Stimulated activated CD4-positive, alpha-beta T cell treated with anti-CD3 and anti-CD28 coated beads, Interleukin-12 subunit alpha, Interleukin-12 subunit beta, amount 100 ng/mL, for 48 hours (primary cell): Measurements from ENCODE around the gene ATP5F1D.

Source experiments
- DNase-seq, 3 donors: peaks; one replicate each; pipeline ENCODE4 v3.0.0-alpha.2; 2020; ENCODE audit warnings: low read depth in 2 of 3, low spot score in 1 of 3

The ATP5F1D gene

DNA sequence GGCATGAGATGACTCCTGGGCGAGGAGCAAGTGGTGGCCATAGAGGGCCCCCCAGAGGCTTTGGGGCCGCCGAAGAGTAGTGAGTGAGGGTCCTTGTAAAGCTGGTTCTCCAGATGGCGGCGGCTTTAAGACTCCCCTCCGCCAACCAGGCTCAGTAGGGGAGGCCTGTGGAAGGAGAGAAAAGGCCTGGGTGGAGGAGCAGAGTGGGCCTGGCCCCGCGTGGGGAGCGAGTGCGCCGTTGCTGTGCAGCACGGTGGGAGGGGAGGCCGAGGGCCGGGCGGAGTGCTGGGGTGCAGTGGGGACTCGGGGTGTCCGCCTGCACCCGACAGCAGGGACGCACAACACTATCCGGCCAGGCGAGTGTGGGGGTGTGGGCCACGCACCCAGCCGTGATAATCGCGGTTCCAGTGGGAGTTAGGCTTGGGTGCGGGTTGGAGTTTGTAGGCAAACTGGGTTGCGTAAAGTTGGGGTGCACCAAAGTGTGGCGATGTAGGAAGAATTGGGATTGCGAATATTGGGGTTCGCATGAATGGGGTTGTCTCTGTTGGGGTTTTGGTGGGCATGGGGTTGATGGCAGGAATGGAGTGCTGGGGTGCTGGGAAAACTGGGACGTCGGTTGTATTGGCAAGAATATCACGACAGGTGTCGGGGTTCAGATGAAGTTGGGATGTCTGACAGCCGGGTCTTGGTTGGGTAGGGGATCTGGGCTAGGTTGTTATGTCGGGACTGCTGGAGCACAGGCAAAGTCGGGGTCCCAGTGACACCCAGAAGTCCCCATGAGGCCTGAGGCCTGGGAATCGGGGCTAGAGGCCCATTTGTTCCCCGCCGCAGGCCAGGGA, 26.9 kb downstream of the ATP5F1D start:
- no peak for DNase-seq

DNA sequence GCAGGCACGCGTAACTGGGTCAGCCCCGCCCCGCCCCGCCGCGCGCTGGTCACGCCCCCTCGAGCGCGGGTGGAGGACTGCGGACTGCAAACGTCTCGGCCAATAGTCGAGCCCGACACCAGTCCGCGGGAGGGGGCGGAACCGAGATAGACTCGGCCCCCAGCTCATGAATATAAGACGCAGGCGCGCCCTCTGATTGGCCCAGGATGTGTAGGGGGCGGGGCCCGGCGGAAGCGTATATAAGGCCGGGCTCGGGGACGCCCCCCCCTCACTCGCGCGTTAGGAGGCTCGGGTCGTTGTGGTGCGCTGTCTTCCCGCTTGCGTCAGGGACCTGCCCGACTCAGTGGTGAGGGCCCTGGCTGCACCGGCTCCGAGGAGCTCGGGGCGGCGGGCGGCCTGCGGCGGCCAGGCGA, 27.5 kb downstream of the ATP5F1D start, which contains the start of gene CIRBP:
CIRBP (plus strand) TSS at position 268 of the 413 bp plus-strand sequence. CDS start 1,602 bp downstream, outside the sequence.
- peak; percentile 99 for DNase-seq

DNA sequence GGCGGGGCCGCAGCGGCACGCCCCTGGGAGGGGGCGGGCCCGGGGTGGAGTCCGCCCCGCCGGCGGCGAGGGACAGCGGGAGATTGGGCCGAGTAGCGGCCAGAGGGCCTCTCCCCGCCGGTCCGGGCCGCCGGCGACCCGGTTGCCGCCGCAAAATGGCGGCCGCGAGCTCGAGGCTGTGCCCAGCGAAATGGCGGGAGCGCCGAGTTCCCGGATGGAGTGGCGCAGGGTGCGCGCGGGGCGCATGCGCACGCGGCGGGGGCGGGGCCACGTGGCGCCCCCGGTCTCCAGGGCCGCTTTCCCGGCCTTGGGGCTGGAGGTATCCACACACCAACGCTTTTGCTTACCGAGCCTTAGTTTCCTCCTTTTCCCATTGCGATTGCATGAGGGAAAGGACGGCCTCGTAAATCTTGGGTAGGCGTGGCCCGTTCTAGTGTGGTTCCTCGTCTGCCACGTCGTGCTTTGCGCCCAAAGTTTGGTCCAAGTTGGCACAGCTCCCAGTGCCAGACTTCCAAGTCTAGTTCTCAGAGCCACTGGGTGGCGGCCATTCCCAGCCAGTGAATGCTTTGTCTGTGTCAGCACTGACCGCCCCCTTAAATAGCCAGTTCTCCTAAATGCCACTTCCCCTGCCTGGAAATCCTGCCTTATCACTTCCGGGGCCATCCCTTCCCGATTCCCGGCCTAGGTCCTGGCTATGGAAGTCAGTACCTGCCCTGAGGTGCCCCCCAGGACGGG, 28.1 kb downstream of the ATP5F1D start:
- peak in 2 of 3 donors; percentile 77 to 81 for DNase-seq

DNA sequence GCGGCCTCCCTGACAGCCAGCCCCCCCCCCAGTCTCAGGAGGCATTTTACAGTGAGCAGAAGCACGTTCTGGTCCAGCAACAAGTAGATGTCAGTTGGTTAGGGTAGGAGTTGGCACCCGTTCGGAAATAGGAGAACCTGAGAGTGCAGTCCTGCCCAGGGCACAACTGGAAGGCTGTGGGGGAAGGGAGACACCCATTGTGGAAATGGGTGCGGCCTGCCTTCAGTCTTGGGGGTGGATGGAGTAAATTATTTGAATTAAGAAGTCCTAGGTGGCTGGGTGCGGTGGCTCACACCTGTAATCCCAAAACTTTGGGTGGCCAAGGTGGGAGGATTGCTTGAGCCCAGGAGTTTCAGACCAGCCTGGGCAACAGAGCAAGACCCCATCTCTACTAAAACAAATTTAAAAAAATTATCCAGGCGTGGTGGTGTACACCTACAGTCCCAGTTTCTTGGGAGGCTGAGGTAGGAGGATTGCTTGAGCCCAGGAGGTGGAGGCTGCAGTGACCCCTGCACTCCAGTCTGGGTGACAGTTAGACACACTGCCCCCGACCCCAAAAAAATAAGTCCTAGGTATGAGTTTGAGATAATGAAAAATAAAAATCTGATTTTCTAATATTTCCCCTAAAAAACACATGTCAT, 28.8 kb downstream of the ATP5F1D start:
- no peak for DNase-seq

DNA sequence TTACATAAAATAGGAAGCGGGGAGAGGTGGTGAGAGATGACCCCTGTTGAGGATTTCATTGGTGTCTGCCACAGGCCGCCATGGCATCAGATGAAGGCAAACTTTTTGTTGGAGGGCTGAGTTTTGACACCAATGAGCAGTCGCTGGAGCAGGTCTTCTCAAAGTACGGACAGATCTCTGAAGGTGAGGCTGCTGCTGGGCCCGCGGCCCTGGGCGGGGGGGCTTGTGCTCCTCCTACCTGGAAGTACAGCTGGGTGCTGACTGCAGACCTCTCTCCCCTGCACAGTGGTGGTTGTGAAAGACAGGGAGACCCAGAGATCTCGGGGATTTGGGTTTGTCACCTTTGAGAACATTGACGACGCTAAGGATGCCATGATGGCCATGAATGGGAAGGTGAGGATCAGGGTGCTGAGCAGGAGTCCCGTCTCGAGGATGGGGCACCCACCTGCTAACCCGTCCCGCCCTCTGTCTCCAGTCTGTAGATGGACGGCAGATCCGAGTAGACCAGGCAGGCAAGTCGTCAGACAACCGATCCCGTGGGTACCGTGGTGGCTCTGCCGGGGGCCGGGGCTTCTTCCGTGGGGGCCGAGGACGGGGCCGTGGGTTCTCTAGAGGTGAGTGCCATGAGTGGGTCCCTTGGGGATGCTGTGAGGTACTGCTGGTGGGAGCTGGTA, 29.4 kb downstream of the ATP5F1D start:
- DNase-seq = no peak

DNA sequence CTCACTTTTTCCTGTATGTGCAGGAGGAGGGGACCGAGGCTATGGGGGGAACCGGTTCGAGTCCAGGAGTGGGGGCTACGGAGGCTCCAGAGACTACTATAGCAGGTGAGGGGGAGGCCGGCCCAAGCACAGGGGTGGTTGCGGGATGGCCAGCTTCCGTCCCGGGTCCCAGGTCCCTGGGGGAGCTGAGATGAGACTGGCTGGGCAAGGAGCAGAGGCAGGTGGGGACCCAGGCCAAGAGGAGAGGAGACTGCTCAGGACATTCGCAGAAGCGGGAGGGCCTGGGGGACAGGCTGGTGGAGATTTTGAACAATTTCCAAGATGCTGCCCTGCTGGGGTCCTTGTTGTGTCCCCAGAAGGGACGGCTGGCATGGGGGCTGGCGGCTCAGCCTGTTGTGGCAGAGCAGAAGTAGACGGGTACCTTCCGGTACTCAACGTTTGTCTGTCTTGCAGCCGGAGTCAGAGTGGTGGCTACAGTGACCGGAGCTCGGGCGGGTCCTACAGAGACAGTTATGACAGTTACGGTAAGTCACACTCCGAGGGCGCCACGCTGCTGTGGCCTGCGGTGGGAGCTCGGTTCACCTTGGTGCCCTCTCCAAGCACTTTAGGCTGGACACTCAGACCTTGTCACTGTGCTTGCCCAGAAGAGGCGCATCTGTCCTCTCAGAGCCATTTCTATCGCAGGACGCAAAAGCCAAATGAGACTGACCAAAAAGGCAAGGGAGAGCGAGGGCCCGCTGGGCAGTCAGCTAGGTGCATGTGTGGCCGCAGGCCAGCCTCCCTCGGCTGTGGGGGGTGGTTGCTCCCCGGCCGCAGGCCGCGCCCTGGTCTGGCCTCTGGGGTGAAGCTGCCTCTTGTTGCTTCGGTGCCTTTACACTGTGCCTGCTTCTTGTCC, 30.2 kb downstream of the ATP5F1D start:
- DNase-seq = no peak

DNA sequence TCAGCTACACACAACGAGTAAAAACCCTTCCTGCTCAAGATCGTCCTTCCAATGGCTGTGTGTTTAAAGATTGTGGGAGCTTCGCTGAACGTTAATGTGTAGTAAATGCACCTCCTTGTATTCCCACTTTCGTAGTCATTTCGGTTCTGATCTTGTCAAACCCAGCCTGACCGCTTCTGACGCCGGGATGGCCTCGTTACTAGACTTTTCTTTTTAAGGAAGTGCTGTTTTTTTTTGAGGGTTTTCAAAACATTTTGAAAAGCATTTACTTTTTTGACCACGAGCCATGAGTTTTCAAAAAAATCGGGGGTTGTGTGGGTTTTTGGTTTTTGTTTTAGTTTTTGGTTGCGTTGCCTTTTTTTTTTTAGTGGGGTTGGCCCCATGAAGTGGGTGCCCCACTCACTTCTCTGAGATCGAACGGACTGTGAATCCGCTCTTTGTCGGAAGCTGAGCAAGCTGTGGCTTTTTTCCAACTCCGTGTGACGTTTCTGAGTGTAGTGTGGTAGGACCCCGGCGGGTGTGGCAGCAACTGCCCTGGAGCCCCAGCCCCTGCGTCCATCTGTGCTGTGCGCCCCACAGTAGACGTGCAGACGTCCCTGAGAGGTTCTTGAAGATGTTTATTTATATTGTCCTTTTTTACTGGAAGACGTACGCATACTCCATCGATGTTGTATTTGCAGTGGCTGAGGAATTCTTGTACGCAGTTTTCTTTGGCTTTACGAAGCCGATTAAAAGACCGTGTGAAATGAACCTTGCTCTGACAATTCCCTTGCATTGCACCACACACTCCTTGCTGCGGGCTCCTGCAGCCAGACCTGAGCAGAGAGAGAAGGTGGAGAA, 31.1 kb downstream of the ATP5F1D start:
- no peak for DNase-seq

DNA sequence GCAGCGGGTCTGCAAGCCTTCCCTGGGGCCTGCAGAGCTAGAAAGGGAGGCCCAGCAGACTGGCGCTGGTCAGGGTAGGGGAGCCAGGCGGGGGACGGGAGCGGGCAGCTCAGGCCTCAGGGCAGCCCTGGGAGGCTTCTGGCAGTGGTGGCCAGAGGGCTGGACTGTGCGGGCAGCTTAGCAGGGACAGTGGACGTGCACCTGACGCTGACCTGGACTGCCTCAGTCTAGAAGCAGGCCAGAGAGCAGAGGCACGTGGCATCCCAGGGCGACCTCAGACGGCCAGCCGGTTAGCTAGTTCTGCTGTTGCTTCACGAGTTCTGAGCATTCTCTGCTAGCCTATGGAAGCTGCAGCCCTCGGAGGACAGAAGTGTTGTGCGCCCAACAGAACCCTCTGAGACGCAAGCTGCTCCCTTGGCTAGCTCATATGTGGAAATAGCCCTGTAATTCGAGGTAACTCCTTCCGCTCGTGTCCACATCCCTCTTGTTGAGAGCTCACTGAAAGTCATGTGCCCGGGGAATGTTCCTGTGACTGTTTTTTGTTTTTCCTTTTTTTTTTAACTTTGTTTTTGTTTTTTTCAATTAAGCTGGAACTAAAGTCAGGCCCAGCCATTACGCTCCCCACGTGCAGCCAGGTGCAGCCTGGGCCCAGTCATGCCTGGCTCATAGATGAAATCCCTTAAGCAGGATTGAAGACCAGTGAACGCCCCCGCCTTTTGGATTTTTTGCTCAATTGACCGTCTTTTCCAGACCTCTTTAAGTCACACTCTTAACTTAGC, 31.9 kb downstream of the ATP5F1D start:
- no peak for DNase-seq

DNA sequence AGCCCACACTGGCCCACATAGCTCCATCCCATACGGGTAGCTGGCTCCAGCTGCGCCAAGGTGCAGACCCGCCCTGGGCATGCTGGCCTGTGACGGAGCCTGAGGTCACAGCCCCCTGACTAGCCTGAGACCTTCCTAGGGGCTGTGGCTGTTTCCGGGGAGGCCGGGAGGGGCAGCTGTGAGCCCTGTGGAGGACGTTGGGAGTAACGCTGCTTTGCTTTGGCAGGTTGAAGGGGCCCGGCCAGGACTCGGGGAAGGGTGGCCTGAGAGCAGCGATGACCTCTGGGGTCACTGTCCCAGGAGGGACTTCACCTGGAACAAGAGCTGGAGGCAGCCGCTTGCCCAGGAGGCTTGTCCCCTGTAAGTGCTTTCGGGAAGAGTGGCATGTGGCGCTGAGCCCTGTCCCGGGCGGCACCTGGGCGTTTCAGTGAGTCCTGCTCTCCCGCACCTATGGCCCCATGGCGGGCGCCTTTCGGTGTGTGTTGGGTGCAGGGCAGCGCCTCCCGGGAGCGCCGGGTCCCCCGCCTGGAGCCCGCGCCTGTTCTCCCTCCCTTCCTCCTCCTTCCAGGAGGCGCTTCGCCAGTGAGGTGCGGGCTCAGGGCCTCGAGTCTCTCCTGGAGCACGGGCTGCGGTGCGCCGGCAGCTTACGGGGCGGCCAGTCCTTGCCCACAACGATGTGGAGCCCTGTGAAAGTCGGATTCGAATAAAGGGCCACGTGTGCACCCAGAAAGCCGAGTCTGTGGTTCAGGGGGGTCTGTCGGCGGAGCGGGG, 32.7 kb downstream of the ATP5F1D start:
- no peak for DNase-seq

DNA sequence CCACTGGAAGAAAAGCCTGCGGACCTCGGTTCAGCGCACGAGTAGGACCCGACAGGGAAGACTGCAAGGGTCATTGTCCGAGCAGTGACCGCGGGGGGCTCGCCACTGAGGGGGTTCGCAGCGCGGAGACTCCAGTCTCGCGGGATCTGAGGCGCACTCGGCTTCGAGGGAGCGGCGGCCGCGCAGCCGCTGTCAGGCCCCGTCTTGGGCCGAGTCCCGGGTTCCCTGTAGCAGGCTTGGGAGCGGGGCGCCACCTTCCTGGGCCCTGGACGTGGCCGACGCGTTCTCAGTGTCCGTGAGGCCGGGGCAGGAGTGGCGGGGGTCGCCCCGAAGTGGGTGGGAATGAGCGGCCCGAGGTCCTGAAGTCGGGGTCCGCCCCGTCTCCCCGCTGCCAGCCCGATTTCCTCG, 33.3 kb downstream of the ATP5F1D start:
- no peak for DNase-seq

DNA sequence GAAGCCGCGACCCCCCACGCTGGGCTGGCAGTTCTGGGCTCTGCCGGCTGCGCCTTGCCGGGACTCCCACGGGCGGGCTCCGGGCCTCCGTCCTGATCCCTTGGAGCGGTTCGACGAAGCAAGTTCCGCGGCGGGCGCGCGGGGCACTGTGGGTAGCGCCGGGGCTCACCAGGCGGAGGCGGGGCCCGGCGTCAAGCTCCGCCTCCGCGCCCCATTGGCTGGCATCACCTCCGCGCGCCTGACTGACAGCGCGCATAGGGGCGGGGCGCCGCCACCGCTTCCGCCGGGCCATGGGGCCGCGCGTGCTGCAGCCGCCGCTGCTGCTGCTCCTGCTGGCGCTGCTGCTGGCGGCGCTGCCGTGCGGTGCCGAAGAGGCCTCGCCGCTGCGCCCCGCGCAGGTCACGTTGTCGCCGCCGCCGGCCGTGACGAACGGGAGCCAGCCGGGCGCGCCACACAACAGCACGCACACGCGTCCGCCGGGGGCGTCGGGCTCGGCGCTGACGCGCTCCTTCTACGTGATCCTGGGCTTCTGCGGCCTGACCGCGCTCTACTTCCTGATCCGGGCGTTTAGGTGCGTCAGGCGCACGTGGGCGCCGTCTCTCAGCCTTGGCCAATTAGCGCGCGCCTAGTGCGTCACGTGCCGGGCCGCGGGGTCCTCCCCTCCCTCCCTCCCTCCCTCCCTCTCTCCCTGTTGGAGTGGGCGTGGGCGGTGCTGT, 33.9 kb downstream of the ATP5F1D start, which contains the start of gene FAM174C:
FAM174C (plus strand) TSS at position 271 of the 716 bp plus-strand sequence; CDS start at position 291, 20 bp downstream.
- peak; percentile 87 to 95 (median 94) for DNase-seq

DNA sequence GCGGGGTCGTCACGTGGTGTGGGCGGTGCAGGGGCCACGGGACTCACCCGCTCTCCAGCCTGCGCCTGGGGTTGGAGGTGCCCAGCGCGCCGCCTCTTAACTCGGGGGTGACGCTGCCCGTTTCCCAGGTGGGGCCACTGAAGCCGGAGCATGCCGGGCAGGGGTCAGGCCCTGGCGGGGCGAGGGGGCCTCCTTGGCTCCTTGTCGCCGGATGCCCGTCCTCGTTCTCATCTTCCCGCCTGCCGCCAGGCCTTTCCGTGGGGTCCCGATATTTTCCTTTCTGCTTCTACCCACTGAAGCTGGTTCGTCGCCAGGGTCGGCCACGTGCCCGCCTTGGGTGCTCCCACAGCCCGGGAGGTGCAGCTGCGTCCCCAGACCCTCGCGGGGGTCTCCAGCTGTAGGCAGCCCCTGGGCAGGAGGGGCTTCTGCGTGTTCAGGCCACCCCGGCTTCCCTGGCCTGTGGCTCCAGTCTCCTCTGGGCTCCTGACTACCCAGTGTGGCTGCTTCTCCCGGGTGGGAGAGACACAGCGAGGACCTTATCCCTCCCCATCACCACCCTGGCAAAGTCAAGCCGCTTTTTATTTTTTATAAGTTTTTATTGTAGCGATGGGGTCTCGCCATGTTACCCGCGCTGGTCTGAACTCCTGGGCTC, 34.6 kb downstream of the ATP5F1D start:
- no peak for DNase-seq

DNA sequence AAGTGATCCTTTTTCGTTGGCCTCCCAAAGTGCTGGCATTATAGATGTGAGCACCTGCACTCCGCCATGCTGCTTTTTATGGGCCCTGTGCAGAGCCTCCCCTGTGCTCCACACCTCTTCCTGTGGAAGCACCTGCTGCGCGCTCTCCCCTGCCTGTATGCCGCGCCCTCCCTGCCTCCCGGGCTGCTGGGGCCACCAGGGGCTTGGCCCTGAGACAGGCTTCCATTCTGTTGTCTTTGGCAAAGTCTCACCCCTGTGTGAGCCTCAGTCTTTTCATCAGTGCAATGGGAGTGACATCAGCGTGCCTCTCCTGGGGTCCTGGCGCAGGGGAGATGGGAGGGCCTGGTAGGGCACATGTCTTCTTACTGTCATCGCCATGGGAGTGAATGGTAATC, 35.1 kb downstream of the ATP5F1D start:
- DNase-seq = no peak

DNA sequence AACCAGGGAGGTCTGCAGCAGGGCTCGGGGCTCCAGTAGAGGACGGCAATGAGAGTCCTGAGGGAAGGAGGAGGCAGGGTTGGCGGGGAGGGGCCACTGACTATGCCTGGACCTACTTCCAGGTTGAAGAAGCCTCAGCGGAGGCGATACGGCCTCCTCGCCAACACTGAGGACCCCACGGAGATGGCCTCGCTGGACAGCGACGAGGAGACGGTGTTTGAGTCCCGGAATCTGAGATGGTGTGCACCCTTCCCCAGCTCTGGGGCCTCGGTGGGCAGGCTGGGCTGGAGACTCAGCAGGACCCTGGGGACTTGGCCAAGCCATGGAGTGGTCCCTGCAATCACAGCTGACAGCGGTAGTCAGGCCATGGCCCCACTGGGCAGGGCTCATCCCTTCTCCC, 35.5 kb downstream of the ATP5F1D start:
- no peak for DNase-seq

DNA sequence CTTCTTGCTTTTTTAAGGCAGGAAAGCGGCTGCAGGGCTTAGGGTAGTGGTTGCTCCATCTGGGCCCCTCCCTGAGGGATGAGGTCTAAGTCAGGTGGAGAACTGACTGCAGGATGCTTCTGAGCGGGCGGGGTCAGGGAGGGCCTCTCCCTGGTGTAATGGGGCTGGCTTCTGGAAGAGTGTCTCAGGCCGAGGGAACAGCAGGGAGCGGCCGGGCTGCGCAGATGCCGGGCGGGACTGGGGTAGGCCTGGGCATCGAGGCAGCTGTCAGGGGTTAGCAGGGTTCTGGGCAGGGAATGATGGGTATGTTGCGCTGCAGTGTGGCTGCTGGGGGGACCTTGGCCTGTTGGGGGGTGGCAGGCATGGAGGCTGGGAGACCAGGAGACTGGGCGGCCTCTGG, 36.5 kb downstream of the ATP5F1D start:
- DNase-seq = no peak
